VCaP (cell line): ENCODE results near the gene TRIM3.

Source experiments
- H3K27ac ChIP-seq: fragments of 450-650 bp; 2 replicates; pipeline ENCODE4 v1.5.1; 2017
- CTCF ChIP-seq: fragments of 450-650 bp; conservative IDR thresholded peaks from 2 replicates; pipeline ENCODE4 v1.5.1; 2017; ENCODE audit warnings: mild to moderate bottlenecking, moderate library complexity

TRIM3 gene

GRCh38 chr11:6502382-6502781 lies 28.6 kb upstream of the TRIM3 start:
- no peak for TF ChIP-seq CTCF
- H3K27ac ChIP-seq = no peak overlapping the region

- no peak for TF ChIP-seq CTCF
- H3K27ac ChIP-seq = no peak overlapping the region
These were observed 24.8 kb upstream of the TRIM3 start for GRCh38 chr11:6498544-6498943.

- TF ChIP-seq CTCF = no peak
- H3K27ac ChIP-seq = no peak overlapping the region
These were observed 24.4 kb upstream of the TRIM3 start for GRCh38 chr11:6498121-6498520.

DNA sequence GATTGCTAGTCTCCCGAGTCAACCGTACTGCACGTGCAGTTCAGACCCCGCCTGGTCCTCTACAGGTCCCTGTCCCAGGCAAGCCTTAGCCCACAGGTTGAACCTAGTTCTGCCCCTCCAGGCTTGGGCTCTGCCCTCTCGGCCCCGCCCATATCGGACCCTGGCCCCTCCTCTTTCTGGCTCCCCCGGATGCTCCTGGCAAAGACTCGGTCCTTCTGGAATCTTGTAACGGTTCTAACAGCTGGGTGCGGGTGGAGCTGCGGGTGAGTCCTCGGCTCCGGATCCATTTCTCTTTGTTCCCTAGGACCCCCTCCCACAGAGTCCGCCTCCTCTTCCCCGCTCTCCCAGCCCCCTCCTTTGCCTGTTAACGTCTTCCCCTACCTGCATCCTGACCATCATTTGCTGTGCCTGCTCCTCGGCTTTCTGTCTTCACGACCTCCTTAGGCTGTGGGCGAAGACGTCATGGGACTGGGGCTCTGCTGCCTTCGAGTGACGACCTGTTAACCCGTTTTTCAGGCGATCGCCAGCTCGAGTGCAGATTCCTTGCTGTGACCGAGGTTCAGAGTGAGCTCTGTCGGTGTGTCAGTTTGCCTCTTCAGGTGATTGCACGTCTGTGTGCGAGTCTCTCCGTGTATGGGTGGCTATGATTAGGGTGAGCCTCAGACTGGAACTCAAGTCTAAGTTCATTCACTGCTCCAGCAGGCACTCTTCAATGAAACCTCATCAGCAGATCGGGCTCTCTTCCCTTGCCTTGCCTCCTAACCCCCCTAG lies 23.5 kb upstream of the TRIM3 start, which contains the start of gene DNHD1:
TSS of gene DNHD1 (plus strand) at position 212 of the 771 bp plus-strand sequence. CDS start 936 bp downstream, outside the sequence.
- no peak for TF ChIP-seq CTCF

DNA sequence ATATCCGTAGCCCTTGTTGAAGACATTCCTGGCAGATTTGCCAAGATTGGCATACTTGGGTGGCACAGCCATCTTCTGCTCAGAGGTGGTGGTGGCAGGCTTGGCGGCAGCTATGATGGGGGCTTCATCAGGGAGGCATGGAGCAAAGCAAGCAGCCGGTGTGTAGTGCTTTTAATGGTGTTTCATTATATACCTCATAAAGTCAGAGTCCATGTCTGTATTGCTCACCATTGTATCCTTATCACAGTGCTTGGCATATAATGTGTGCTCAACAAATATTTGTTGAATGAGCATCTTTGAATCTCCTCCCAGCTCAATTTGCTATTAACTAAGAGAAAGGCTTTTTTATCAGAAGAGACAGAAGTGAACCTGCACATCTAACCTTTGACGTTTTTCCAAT lies 15.6 kb upstream of the TRIM3 start:
- no peak for TF ChIP-seq CTCF
- peak overlapping the region; percentile 64 for H3K27ac ChIP-seq

More for the DNA sequence above, 23.5 kb upstream of the TRIM3 start, which contains the start of gene DNHD1:
- H3K27ac ChIP-seq = no peak within 1 kb of the TSS

GRCh38 chr11:6488821-6489220 lies 15.1 kb upstream of the TRIM3 start:
- no peak for TF ChIP-seq CTCF
- H3K27ac ChIP-seq = peak overlapping the region; percentile 64

- no peak for TF ChIP-seq CTCF
- peak overlapping the region; percentile 64; the same call in 1 of the 2 replicates for H3K27ac ChIP-seq
These were observed 14.6 kb upstream of the TRIM3 start for GRCh38 chr11:6488342-6488741.
